ENCODE measurements around the gene HS2ST1.

HS2ST1 gene

DNA sequence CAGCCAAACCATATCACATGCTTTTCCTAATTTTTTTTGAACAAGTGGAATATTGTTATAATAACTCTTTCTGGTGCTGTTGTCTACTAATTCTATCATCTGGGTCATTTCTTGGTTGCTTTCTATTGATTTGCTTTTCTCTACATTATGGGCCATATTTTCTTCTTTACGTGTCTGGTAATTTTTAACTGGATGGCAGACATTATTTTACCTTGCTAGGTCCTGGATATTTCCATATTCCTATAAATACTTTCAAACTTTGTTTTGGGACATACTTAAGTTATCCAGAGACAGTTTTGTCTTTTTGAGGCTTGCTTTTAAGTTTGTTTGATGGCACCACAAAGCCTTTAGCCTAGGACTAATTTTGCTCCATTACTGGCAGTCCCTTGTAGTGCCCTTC, 11.3 kb downstream of the HS2ST1 start:
- Histone ChIP-seq H3K27me3 (no peaks in the 10 kb centered on the region), H3K4me3 (ENCODE audit: low read depth in 1 of 2, low read length in 1 of 2) (no peak overlapping the region), H3K4me1 (ENCODE audit: control insufficient read depth in 1 of 2, insufficient read depth in 1 of 2, low read depth in 1 of 2, low read length in 1 of 2) (no peaks in the 10 kb centered on the region), H3K27ac (no peak overlapping the region), H3K9me3 (no peaks in the 10 kb centered on the region), H3K36me3 (no peaks in the 10 kb centered on the region)
- TF ChIP-seq, protein P1, sequence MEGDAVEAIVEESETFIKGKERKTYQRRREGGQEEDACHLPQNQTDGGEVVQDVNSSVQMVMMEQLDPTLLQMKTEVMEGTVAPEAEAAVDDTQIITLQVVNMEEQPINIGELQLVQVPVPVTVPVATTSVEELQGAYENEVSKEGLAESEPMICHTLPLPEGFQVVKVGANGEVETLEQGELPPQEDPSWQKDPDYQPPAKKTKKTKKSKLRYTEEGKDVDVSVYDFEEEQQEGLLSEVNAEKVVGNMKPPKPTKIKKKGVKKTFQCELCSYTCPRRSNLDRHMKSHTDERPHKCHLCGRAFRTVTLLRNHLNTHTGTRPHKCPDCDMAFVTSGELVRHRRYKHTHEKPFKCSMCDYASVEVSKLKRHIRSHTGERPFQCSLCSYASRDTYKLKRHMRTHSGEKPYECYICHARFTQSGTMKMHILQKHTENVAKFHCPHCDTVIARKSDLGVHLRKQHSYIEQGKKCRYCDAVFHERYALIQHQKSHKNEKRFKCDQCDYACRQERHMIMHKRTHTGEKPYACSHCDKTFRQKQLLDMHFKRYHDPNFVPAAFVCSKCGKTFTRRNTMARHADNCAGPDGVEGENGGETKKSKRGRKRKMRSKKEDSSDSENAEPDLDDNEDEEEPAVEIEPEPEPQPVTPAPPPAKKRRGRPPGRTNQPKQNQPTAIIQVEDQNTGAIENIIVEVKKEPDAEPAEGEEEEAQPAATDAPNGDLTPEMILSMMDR (IDR thresholded peaks at IDR 0.05) = no peak

DNA sequence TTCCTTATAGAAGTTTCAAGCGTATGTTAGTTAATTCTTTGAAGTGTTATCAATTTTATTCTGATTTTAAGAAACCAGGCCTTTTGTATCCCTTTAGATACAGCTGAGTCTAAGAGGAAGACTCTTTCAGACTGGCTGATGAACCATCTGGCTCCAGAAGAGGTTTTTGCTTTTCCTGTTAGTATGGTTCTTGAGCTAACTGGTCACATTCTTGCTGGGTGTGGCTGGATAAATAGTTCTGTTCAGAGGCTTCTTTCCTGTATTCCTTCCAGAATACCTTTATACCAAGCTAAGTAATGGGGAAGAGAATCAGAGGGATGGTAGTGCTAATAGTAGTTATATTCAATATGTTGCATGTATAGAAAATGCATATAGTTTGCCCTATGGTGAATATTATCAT, 12.4 kb downstream of the HS2ST1 start:
- Histone ChIP-seq H3K4me3 (ENCODE audit: low read depth in 1 of 2, low read length in 1 of 2) (no peak overlapping the region), H3K9me3 (no peaks in the 10 kb centered on the region), H3K36me3 (no peaks in the 10 kb centered on the region), H3K4me1 (ENCODE audit: control insufficient read depth in 1 of 2, insufficient read depth in 1 of 2, low read depth in 1 of 2, low read length in 1 of 2) (no peaks in the 10 kb centered on the region), H3K27ac (no peak overlapping the region), H3K27me3 (no peaks in the 10 kb centered on the region)
- TF ChIP-seq, protein P1 (IDR thresholded peaks at IDR 0.05) = no peak

DNA sequence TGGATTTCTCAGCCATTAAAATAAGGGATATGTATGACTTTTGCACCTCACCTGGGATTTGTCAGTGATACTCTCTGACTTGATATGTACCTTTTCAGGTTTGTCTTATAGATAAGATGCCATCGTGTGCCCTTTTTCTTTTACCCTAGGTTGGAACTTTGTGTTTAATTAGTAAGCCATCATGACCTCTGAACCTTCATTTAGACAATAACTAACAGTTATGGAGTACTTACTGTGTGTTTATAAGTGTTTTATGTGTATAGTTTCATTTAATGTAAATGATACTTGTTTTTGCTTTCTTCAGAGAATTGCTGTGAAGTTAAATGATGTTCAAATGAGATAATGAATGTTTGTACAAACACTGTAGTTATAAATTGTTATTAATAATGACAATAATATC, 14.4 kb downstream of the HS2ST1 start:
- H3K9me3 ChIP-seq = no peaks in the 10 kb centered on the region
- H3K4me1 ChIP-seq (ENCODE audit: control insufficient read depth in 1 of 2, insufficient read depth in 1 of 2, low read depth in 1 of 2, low read length in 1 of 2) = no peaks in the 10 kb centered on the region
- no peaks in the 10 kb centered on the region for H3K36me3 ChIP-seq
- H3K4me3 ChIP-seq (ENCODE audit: low read depth in 1 of 2, low read length in 1 of 2) = no peak overlapping the region
- TF ChIP-seq, protein P1 (IDR thresholded peaks at IDR 0.05) = no peak
- no peak overlapping the region for H3K27ac ChIP-seq
- H3K27me3 ChIP-seq = no peaks in the 10 kb centered on the region

DNA sequence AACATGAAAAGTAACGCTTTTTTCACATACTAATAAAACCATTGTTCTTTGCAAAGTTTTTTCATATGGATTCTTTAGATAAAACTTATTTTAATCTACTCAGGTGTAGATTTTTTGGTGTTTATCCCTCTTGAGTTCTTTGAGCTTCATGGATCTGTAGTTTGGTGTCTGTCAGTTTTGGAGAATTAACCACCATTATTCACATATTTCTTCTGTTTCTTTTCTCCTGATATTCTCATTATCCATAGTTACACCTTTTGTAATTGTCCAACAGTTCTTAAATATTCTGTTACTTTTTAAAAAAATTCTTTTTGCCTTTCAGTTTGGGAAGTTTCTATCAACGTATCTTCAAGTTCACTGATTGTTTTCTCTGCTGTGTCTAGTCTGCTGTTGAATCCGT, 18.6 kb downstream of the HS2ST1 start:
- TF ChIP-seq, protein P1 (IDR thresholded peaks at IDR 0.05) = no peak
- H3K36me3 ChIP-seq = no peaks in the 10 kb centered on the region
- H3K27me3 ChIP-seq = no peaks in the 10 kb centered on the region
- no peaks in the 10 kb centered on the region for H3K4me1 ChIP-seq (ENCODE audit: control insufficient read depth in 1 of 2, insufficient read depth in 1 of 2, low read depth in 1 of 2, low read length in 1 of 2)
- H3K27ac ChIP-seq = no peak overlapping the region
- no peak overlapping the region for H3K4me3 ChIP-seq (ENCODE audit: low read depth in 1 of 2, low read length in 1 of 2)
- no peaks in the 10 kb centered on the region for H3K9me3 ChIP-seq

DNA sequence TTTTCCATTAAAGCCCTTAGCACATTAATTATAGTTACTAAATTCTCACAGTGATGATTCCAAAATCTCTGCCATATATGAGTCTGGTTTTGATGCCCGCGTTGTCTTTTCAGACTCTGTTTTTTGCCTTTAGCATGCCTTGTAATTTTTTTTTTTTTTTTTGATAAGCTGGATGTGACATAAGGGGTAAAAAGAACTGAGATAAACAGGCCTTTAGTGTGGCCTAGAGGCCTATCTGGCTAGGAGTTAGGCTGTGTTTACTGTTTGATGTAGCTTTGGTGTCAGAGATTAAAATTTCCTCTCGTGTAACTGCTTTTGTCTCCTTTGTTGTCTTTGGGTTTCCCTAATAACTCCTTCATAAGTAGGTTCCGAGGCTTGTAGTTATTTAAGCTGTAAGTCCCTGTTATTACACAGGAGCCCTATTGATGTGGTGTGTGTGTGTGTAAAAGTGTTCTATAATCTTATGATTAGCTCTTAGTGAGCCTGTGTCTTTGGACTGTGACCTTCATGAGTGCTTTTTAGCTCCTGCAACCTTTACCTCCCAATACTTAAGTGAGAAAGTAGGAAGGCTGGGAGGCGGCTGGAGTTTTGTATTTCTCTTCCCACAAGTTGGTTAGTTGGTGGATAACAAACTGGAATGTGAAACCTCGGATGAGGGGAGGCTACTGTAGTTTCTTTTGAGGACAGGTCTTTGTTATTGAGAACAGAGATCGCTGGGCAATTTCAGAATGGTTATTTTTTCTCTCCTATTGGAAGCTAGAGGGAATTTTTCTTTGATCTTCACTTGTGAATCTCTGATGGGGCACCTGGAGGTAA, 19.3 kb downstream of the HS2ST1 start:
- Histone ChIP-seq H3K36me3 (no peaks in the 10 kb centered on the region), H3K9me3 (no peaks in the 10 kb centered on the region), H3K27me3 (no peaks in the 10 kb centered on the region)

More for the DNA sequence above, 19.3 kb downstream of the HS2ST1 start:
- Histone ChIP-seq H3K27ac (no peak overlapping the region), H3K4me3 (ENCODE audit: low read depth in 1 of 2, low read length in 1 of 2) (no peak overlapping the region), H3K4me1 (ENCODE audit: control insufficient read depth in 1 of 2, insufficient read depth in 1 of 2, low read depth in 1 of 2, low read length in 1 of 2) (no peaks in the 10 kb centered on the region)
- TF ChIP-seq, protein P1 (IDR thresholded peaks at IDR 0.05) = no peak
